H9 (cell line): ENCODE data around the gene DNAH1. TPM values are rescaled to one million over a fixed set of nuclear protein-coding genes. Genes with fewer than 3 reads are reported as not detected.

ENCODE experiments used
- DNase-seq: peaks from one replicate; pipeline ENCODE4 v3.0.0-alpha.2; 2017
- H2AFZ ChIP-seq: one replicate; pipeline ENCODE4 v1.6.1; 2013; ENCODE audit warnings: mild to moderate bottlenecking, low read length, control low read depth, moderate library complexity
- H2AK5ac ChIP-seq: 2 replicates; pipeline ENCODE4 v1.6.1; 2013; ENCODE audit warnings: low read length, control low read depth, mixed read lengths; ENCODE audit not compliant: insufficient read length
- H2BK120ac ChIP-seq: one replicate; pipeline ENCODE4 v1.6.1; 2013; ENCODE audit warnings: low read depth, mild to moderate bottlenecking, low read length, control low read depth, inconsistent platforms; ENCODE audit not compliant: poor library complexity, severe bottlenecking
- H2BK12ac ChIP-seq: 2 replicates; pipeline ENCODE4 v1.6.1; 2013; ENCODE audit warnings: low read length, control low read depth, mixed read lengths, low read depth; ENCODE audit not compliant: insufficient read length
- H2BK15ac ChIP-seq: 2 replicates; pipeline ENCODE4 v1.6.1; 2013; ENCODE audit warnings: low read depth, low read length, control low read depth
- H2BK20ac ChIP-seq: one replicate; pipeline ENCODE4 v1.6.1; 2013; ENCODE audit warnings: low read depth, mild to moderate bottlenecking, low read length, control low read depth, inconsistent platforms; ENCODE audit not compliant: poor library complexity, severe bottlenecking
- H2BK5ac ChIP-seq: 2 replicates; pipeline ENCODE4 v1.6.1; 2013; ENCODE audit warnings: low read length, control low read depth, mixed read lengths; ENCODE audit not compliant: insufficient read length
- H3K14ac ChIP-seq: 2 replicates; pipeline ENCODE4 v1.6.1; 2013; ENCODE audit warnings: low read length, control low read depth; ENCODE audit not compliant: insufficient read depth
- H3K18ac ChIP-seq: 2 replicates; pipeline ENCODE4 v1.6.1; 2013; ENCODE audit warnings: low read depth, mild to moderate bottlenecking, mixed read lengths, low read length, control low read depth; ENCODE audit not compliant: insufficient read length
- H3K23ac ChIP-seq: 2 replicates; pipeline ENCODE4 v1.6.1; 2013; ENCODE audit warnings: low read length, control low read depth, mixed read lengths, low read depth; ENCODE audit not compliant: insufficient read length
- H3K23me2 ChIP-seq: 2 replicates; pipeline ENCODE4 v1.6.1; 2013; ENCODE audit warnings: low read depth, mild to moderate bottlenecking, mixed read lengths, low read length, control low read depth; ENCODE audit not compliant: insufficient read length, poor library complexity, severe bottlenecking
- H3K27ac ChIP-seq: 2 replicates; pipeline ENCODE4 v1.5.1; 2013; ENCODE audit warnings: low read length, control low read depth, mixed read lengths, low read depth; ENCODE audit not compliant: insufficient read length
- H3K27me3 ChIP-seq: 2 replicates; pipeline ENCODE4 v1.6.1; 2013; ENCODE audit warnings: low read length, control low read depth, inconsistent platforms; ENCODE audit not compliant: insufficient read depth
- H3K4ac ChIP-seq: 2 replicates; pipeline ENCODE4 v1.6.1; 2013; ENCODE audit warnings: low read depth, mild to moderate bottlenecking, control low read depth, inconsistent platforms, low read length, moderate library complexity
- H3K4me1 ChIP-seq: 2 replicates; pipeline ENCODE4 v1.6.1; 2013; ENCODE audit warnings: low read length, control low read depth, inconsistent platforms; ENCODE audit not compliant: insufficient read depth
- H3K4me2 ChIP-seq: 2 replicates; pipeline ENCODE4 v1.6.1; 2013; ENCODE audit warnings: low read length, control low read depth, mixed read lengths; ENCODE audit not compliant: insufficient read length, insufficient read depth
- H3K56ac ChIP-seq: 2 replicates; pipeline ENCODE4 v1.6.1; 2013; ENCODE audit warnings: low read depth, mild to moderate bottlenecking, mixed read lengths, low read length, control low read depth; ENCODE audit not compliant: insufficient read length
- H3K79me1 ChIP-seq: 2 replicates; pipeline ENCODE4 v1.6.1; 2013; ENCODE audit warnings: low read depth, mild to moderate bottlenecking, moderate library complexity, low read length, control low read depth, inconsistent platforms; ENCODE audit not compliant: insufficient read depth, poor library complexity, severe bottlenecking
- H3K79me2 ChIP-seq: 2 replicates; pipeline ENCODE4 v1.6.1; 2013; ENCODE audit warnings: low read length, control low read depth, inconsistent platforms; ENCODE audit not compliant: insufficient read depth
- H3K9ac ChIP-seq: 2 replicates; pipeline ENCODE4 v1.6.1; 2013; ENCODE audit warnings: low read length, control low read depth, mixed read lengths; ENCODE audit not compliant: insufficient read length; ENCODE audit errors: extremely low read depth
- H3K9me3 ChIP-seq: one replicate; pipeline ENCODE4 v1.6.1; 2013; ENCODE audit warnings: low read depth, low read length, inconsistent platforms; ENCODE audit not compliant: control insufficient read depth
- H3T11ph ChIP-seq: one replicate; pipeline ENCODE4 v1.6.1; 2013; ENCODE audit warnings: mild to moderate bottlenecking, low read length, control low read depth, inconsistent platforms
- H4K20me1 ChIP-seq: one replicate; pipeline ENCODE4 v1.6.1; 2013; ENCODE audit not compliant: control insufficient read depth, insufficient read length, insufficient read depth
- H4K5ac ChIP-seq: 2 replicates; pipeline ENCODE4 v1.6.1; 2013; ENCODE audit warnings: low read depth, mild to moderate bottlenecking, mixed read lengths, low read length, control low read depth; ENCODE audit not compliant: insufficient read length
- H4K8ac ChIP-seq: replicated peaks from 2 replicates; pipeline ENCODE4 v1.6.1; 2013; ENCODE audit warnings: low read length, control low read depth, mixed read lengths, low read depth; ENCODE audit not compliant: insufficient read length
- H4K91ac ChIP-seq: 2 replicates; pipeline ENCODE4 v1.6.1; 2013; ENCODE audit warnings: low read depth, mild to moderate bottlenecking, moderate library complexity, mixed read lengths, low read length, control low read depth; ENCODE audit not compliant: insufficient read length
- H3K27ac Mint-ChIP-seq, 3 experiments: 2 replicates in 2 of 3; 3 replicates in 1 of 3; pipeline ENCODE4 v1.8.0; 2020 to 2021; ENCODE audit warnings: mixed read lengths in 3 of 3, mild to moderate bottlenecking in 1 of 3, moderate library complexity in 1 of 3
- H3K27me3 Mint-ChIP-seq: 2 replicates; pipeline ENCODE4 v1.8.0; 2021; ENCODE audit warnings: low read depth, mild to moderate bottlenecking, moderate library complexity, mixed read lengths
- H3K36me3 Mint-ChIP-seq, 3 experiments: 2 replicates in 2 of 3; 3 replicates in 1 of 3; pipeline ENCODE4 v1.8.0; 2020 to 2021; ENCODE audit warnings: low read depth in 3 of 3, mixed read lengths in 3 of 3; ENCODE audit not compliant: insufficient read depth in 1 of 3
- H3K4me1 Mint-ChIP-seq, 2 experiments: 2 replicates each; pipeline ENCODE4 v1.8.0; 2020; ENCODE audit warnings: mixed read lengths in 2 of 2
- H3K4me3 Mint-ChIP-seq, 2 experiments: 2 replicates in 1 of 2; 3 replicates in 1 of 2; pipeline ENCODE4 v1.8.0; 2020 to 2021; ENCODE audit warnings: mild to moderate bottlenecking in 2 of 2, mixed read lengths in 2 of 2, moderate library complexity in 1 of 2
- H3K9me3 Mint-ChIP-seq, 2 experiments: 2 replicates in 1 of 2; 3 replicates in 1 of 2; pipeline ENCODE4 v1.8.0; 2020; ENCODE audit warnings: mild to moderate bottlenecking in 2 of 2, mixed read lengths in 2 of 2, moderate library complexity in 1 of 2
- CTCF ChIP-seq: fragments of 200-600 bp; sonication (generic); conservative IDR thresholded peaks from 3 replicates; pipeline ENCODE4 v1.8.0; 2021; ENCODE audit warnings: antibody characterized with exemption, mild to moderate bottlenecking
- WGBS: extraction: QIAGEN DNeasy Blood & Tissue Kit; methylation state at CpG from one replicate; pipeline ENCODE4 v1.1.7; 2013; ENCODE audit warnings: missing lambda C conversion rate, low lambda C conversion rate, mixed read lengths; ENCODE audit not compliant: insufficient read length; ENCODE audit errors: extremely low coverage; 5-methylcytosine and 5-hydroxymethylcytosine counted together
- total RNA-seq: library from RNA; stranded (reverse); gene quantifications from 2 replicates; pipeline ENCODE4 v1.2.1, GENCODE V29; 2021

Gene DNAH1
- total RNA-seq, 1 experiment from 2014 or later = 2.0 TPM

DNA sequence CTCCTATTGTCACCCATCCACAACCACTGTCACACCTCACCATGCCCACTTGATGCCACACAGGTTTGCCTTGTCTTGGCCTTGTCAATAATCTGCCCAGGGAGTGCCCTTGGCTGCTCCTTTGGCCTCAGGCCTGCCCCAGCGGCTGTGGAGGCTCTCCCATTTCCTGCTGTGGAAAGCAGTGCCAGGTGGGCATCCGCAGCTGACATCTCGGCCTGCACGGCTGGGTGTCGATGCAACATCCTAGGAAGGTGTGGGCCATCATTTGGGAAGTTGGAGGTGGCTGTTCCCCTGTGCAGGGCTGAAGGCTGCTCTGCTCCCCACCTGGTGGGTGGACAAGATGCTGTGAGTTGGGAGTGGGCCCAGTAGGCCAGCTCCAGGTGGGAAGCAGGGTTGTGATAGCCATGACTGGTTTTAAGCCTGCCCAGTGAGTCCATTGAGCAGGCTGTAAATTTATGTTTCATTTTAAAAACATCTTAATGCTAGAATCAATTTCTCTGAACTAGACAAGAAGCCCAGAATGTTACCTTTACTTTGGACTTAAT lies 12.5 kb downstream of the DNAH1 start:
- no peaks in the 10 kb centered on the region for H3K23me2 ChIP-seq
- Mint-ChIP-seq H3K4me1 (peaks cover 0 to 3% of the 10 kb centered on the region in 2 experiments; a peak in 1 of 4 replicates), H3K27ac (no peak overlapping the region), H3K36me3 (no peaks in the 10 kb centered on the region), H3K4me3 (no peak overlapping the region), H3K27me3 (no peaks in the 10 kb centered on the region; the same call in 1 of the 2 replicates), H3K9me3 (no peaks in the 10 kb centered on the region)
- WGBS = no CpG with 5 or more reads among the region's 5 CpGs
- H3K18ac ChIP-seq = no peak overlapping the region
- no peak overlapping the region for H3K56ac ChIP-seq
- no peaks in the 10 kb centered on the region for H3K4me1 ChIP-seq
- H2BK15ac ChIP-seq = no peak overlapping the region
- no peak overlapping the region for H3T11ph ChIP-seq
- no peak overlapping the region for H2BK120ac ChIP-seq
- H3K27me3 ChIP-seq = no peaks in the 10 kb centered on the region
- H2AK5ac ChIP-seq = no peak overlapping the region
- H4K20me1 ChIP-seq = no peaks in the 10 kb centered on the region
- no peaks in the 10 kb centered on the region for H3K9me3 ChIP-seq
- no peaks in the 10 kb centered on the region for H3K79me2 ChIP-seq
- no peak overlapping the region for H3K4me2 ChIP-seq
- no peak overlapping the region for H2BK12ac ChIP-seq
- no peak overlapping the region for H4K91ac ChIP-seq
- TF ChIP-seq CTCF = no peak
- no peak for DNase-seq
- H3K9ac ChIP-seq = no peak overlapping the region
- no peak overlapping the region for H2BK20ac ChIP-seq
- H2AFZ ChIP-seq = no peak overlapping the region
- no peaks in the 10 kb centered on the region for H3K79me1 ChIP-seq
- H3K27ac ChIP-seq = no peak overlapping the region
- H3K4ac ChIP-seq = no peak overlapping the region
- no peak overlapping the region for H4K5ac ChIP-seq
- H2BK5ac ChIP-seq = no peak overlapping the region
- no peak overlapping the region; the same call in 1 of the 2 replicates for H3K14ac ChIP-seq
- no peak overlapping the region for H3K23ac ChIP-seq
- no peak overlapping the region for H4K8ac ChIP-seq
